GM12875 (cell line): Measurements from ENCODE around the gene PTPRD.
"Not testable (repeated sequence)": the region's sequence is repeated elsewhere in the genome, so short reads cannot be mapped to it uniquely, and the experiment has no call there.

ENCODE experiments used
- H3K4me3 ChIP-seq: one replicate; pipeline ENCODE4 v1.5.1; 2011; ENCODE audit warnings: low read depth, low read length, control low read depth
- CTCF ChIP-seq: IDR thresholded peaks from 2 replicates; pipeline ENCODE4 v1.5.1; 2011; ENCODE audit warnings: low read depth, mild to moderate bottlenecking, control low read depth, inconsistent platforms, low read length, moderate library complexity, borderline replicate concordance; ENCODE audit not compliant: insufficient read depth

The PTPRD gene

GRCh38 chr9:9950813-9951212 is 662.0 kb downstream of the PTPRD start:
- TF ChIP-seq CTCF: no peak
- H3K4me3 ChIP-seq: no peak overlapping the region

- TF ChIP-seq CTCF: no peak
Observed at GRCh38 chr9:9949978-9950377, 662.8 kb downstream of the PTPRD start.

GRCh38 chr9:9949368-9949767 is 663.4 kb downstream of the PTPRD start:
- TF ChIP-seq CTCF: no peak
- H3K4me3 ChIP-seq: no peak overlapping the region

More at GRCh38 chr9:9949978-9950377, 662.8 kb downstream of the PTPRD start:
- H3K4me3 ChIP-seq: no peak overlapping the region

- TF ChIP-seq CTCF: no peak
- H3K4me3 ChIP-seq: no peak overlapping the region
Observed at GRCh38 chr9:9945966-9946365, 666.8 kb downstream of the PTPRD start.

- peak; percentile 87 for TF ChIP-seq CTCF
- no peak overlapping the region for H3K4me3 ChIP-seq
Observed at GRCh38 chr9:9942764-9943424, 669.9 kb downstream of the PTPRD start.

- H3K4me3 ChIP-seq: no peak overlapping the region
- TF ChIP-seq CTCF: no peak
Observed at GRCh38 chr9:9938432-9938831, 674.4 kb downstream of the PTPRD start.

GRCh38 chr9:9931464-9931863 is 681.3 kb downstream of the PTPRD start:
- H3K4me3 ChIP-seq: not testable (repeated sequence)
